Measurements from ENCODE around the gene CRTAC1. TPM values are rescaled to one million over a fixed set of nuclear protein-coding genes. Genes with fewer than 3 reads are reported as not detected.
"Not testable (repeated sequence)": the region's sequence is repeated elsewhere in the genome, so short reads cannot be mapped to it uniquely, and the experiment has no call there.

The CRTAC1 gene
- total and polyA plus RNA-seq, 12 donors: 0.22 to 12.4 (median 1.4) TPM

DNA sequence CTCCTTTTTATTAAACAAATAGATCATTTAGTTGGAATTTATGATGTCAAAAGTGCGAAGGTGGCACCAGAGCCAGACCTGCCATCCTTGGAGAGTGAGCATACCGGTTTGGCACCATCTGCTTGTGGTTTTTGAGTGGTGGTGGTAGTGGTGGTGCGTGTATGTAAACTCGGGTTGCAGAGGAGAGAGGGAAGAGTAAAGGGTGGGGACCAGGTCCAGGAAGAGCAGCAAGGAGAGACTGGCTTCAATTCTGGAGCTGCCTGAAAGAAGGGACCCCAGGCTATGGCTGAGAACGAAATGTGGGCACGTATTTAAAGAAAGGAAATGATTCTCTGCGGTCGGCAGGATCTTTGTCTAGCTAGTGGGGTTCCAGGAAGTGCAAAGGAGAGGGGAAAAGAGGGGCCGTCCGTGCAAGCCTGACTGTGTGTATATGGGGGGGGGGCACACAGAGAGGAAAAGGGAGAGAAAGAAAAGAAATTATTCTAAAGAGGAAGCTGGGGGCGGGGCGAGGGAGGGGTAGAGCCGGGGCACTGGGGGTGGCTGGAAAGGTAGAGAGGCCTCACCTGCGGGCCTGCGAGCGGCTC is 181.2 kb downstream of the CRTAC1 start:
- 8 to 10% methylated on average over 14 to 16 of the region's 16 CpGs for WGBS, 2 donors
- TF ChIP-seq, protein P1, sequence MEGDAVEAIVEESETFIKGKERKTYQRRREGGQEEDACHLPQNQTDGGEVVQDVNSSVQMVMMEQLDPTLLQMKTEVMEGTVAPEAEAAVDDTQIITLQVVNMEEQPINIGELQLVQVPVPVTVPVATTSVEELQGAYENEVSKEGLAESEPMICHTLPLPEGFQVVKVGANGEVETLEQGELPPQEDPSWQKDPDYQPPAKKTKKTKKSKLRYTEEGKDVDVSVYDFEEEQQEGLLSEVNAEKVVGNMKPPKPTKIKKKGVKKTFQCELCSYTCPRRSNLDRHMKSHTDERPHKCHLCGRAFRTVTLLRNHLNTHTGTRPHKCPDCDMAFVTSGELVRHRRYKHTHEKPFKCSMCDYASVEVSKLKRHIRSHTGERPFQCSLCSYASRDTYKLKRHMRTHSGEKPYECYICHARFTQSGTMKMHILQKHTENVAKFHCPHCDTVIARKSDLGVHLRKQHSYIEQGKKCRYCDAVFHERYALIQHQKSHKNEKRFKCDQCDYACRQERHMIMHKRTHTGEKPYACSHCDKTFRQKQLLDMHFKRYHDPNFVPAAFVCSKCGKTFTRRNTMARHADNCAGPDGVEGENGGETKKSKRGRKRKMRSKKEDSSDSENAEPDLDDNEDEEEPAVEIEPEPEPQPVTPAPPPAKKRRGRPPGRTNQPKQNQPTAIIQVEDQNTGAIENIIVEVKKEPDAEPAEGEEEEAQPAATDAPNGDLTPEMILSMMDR (IDR thresholded peaks at IDR 0.05): no peak
- no peaks in the 10 kb centered on the region for H3K9me3 ChIP-seq
- no peak overlapping the region for H3K27ac ChIP-seq
- H3K4me3 ChIP-seq: peak overlapping the region; percentile 32 to 60 (median 50)
- peaks cover 0 to 9% (median 5%) of the 10 kb centered on the region in 9 donors for H3K4me1 ChIP-seq
- ATAC-seq (peak in 1 of 8 donors; percentile 13), DNase-seq (no peak)
- H3K36me3 ChIP-seq: no peaks in the 10 kb centered on the region
- H3K27me3 ChIP-seq: peaks cover 4 to 73% (median 41%) of the 10 kb centered on the region in 7 donors
- intact Hi-C loops (cut with DNase I): no loop called here

DNA sequence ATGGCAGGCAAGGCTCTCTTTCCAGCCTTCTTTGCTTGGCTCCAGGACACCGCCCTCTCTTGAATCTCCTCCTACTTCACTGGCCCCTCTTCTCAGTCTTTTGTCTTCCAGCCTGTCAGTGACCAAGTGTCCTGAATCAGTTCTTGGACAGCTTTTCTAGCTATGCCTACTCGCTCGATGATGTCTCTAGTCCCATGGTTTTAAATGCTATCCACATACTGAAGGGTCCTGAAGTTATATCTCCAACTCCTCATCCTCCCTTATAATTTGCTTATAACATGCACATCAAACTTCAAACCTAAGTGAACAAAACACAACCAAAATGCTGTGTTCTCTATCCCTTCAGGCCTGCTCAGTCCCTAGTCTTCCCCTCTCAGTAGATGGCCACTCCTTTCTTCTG is 185.7 kb downstream of the CRTAC1 start:
- WGBS, 2 donors: 89 to 91% methylated on average over 3 of the region's 3 CpGs
- TF ChIP-seq, protein P1 (IDR thresholded peaks at IDR 0.05): no peak
- Histone ChIP-seq H3K4me1 (peaks cover 0 to 11% (median 7%) of the 10 kb centered on the region in 9 donors), H3K36me3 (no peaks in the 10 kb centered on the region), H3K27me3 (peaks cover 0 to 40% (median 3%) of the 10 kb centered on the region in 7 donors), H3K9me3 (no peaks in the 10 kb centered on the region), H3K27ac (no peak overlapping the region), H3K4me3 (no peak overlapping the region)
- ATAC-seq: no peak
- DNase-seq: no peak
- intact Hi-C loops (cut with DNase I): no loop called here

DNA sequence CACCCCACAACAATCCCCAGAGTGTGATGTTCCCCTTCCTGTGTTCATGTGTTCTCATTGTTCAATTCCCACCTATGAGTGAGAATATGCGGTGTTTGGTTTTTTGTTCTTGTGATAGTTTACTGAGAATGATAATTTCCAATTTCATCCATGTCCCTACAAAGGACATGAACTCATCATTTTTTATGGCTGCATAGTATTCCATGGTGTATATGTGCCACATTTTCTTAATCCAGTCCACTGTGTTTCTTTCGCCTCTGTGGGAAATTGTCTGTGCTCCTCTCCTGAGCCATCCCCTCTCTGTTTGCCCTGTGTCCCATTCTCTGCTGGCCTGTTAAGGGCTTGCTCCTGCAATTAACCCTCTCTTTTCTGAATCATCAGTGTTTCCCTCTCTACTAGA is 186.4 kb downstream of the CRTAC1 start:
- H3K27ac ChIP-seq; DNase-seq; ATAC-seq; intact Hi-C loops (cut with DNase I); H3K9me3 ChIP-seq; H3K36me3 ChIP-seq; H3K4me3 ChIP-seq: not testable (repeated sequence)
- Histone ChIP-seq H3K4me1 (peaks cover 0 to 14% (median 9%) of the 10 kb centered on the region in 9 donors), H3K27me3 (peaks cover 0 to 33% (median 3%) of the 10 kb centered on the region in 7 donors)
- WGBS, 2 donors: 80 to 91% methylated on average over 1 of the region's 2 CpGs

DNA sequence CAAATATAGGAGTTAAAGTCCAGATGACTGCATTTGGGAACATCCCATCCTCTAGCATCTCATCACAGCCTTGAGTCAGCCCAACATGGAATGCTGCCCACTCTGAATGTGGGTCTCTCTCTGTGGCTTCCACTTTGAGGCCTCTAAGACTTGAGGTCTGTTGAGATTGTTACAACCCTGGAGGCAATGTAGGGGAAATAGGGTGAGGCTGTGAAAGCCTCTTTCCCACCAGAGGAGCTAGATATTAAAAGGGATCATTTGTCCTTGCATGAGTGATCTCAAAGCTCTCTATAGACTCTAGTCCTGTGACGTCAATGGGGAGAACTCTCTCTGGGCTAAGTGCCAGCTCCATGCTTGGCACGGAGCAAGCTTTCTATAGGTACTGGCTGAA is 187.1 kb downstream of the CRTAC1 start:
- no peak overlapping the region for H3K4me3 ChIP-seq
- H3K36me3 ChIP-seq: no peaks in the 10 kb centered on the region
- 23 to 24% methylated on average over 2 of the region's 2 CpGs for WGBS, 2 donors
- DNase-seq: no peak
- peaks cover 0 to 14% (median 9%) of the 10 kb centered on the region in 9 donors for H3K4me1 ChIP-seq
- intact Hi-C loops (cut with DNase I): no loop called here
- TF ChIP-seq, protein P1 (IDR thresholded peaks at IDR 0.05): no peak
- no peak for ATAC-seq
- peaks cover 0 to 26% (median 0%) of the 10 kb centered on the region in 7 donors for H3K27me3 ChIP-seq
- no peaks in the 10 kb centered on the region for H3K9me3 ChIP-seq
- H3K27ac ChIP-seq: no peak overlapping the region

DNA sequence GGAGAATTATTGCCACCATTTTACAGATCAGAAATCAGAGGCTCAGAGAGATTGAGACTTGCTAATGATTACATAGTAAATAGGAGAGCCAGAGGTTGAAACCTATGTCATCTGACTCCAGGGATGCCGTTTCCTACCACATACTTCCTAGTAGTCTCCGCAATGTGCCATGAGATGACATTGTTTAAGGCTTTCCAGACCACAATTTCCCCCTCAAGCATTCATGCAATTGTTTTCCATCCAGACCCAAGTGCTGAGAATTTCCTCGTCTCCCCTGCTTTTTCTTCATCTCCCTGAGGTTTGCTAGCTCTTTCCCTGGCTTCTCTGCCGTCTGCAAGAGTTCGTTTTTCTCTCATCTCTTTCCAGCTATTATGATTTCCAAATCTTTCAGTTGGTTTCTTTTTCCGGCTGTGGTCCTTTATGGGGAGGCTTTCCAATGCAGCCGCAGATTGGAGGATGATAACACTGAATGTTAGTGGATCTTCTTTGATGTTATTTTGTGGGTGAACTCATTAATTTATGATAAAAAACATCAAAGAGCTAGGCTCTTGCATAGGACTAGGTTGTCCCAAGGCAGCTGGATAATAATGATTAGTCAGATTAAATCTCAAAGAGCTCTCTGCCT is 187.7 kb downstream of the CRTAC1 start:
- Histone ChIP-seq H3K4me3 (no peak overlapping the region), H3K36me3 (no peaks in the 10 kb centered on the region), H3K27ac (no peak overlapping the region), H3K9me3 (no peaks in the 10 kb centered on the region), H3K4me1 (peaks cover 0 to 14% (median 9%) of the 10 kb centered on the region in 9 donors), H3K27me3 (peaks cover 0 to 21% (median 0%) of the 10 kb centered on the region in 7 donors)
- ATAC-seq (no peak), DNase-seq (no peak)
- intact Hi-C loops (cut with DNase I): no loop called here
- 53 to 61% methylated on average over 7 of the region's 7 CpGs for WGBS, 2 donors
- TF ChIP-seq, protein P1 (IDR thresholded peaks at IDR 0.05): no peak

DNA sequence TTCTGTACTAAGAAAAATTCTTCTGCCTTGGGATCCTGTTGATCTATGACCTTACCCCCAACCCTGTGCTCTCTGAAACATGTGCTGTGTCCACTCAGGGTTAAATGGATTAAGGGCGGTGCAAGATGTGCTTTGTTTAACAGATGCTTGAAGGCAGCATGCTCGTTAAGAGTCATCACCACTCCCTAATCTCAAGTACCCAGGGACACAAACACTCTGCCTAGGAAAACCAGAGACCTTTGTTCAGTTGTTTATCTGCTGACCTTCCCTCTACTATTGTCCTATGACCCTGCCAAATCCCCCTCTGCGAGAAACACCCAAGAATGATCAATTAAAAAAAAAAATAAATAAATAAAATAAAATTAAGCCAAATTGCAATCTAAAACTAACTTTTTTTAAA is 188.3 kb downstream of the CRTAC1 start:
- H3K27ac ChIP-seq; DNase-seq; H3K36me3 ChIP-seq; ATAC-seq; H3K4me3 ChIP-seq; H3K9me3 ChIP-seq; intact Hi-C loops (cut with DNase I): not testable (repeated sequence)
- Histone ChIP-seq H3K27me3 (peaks cover 0 to 15% (median 0%) of the 10 kb centered on the region in 7 donors), H3K4me1 (peaks cover 0 to 14% (median 9%) of the 10 kb centered on the region in 9 donors)
- 29 to 62% methylated on average over 1 to 2 of the region's 3 CpGs for WGBS, 2 donors

DNA sequence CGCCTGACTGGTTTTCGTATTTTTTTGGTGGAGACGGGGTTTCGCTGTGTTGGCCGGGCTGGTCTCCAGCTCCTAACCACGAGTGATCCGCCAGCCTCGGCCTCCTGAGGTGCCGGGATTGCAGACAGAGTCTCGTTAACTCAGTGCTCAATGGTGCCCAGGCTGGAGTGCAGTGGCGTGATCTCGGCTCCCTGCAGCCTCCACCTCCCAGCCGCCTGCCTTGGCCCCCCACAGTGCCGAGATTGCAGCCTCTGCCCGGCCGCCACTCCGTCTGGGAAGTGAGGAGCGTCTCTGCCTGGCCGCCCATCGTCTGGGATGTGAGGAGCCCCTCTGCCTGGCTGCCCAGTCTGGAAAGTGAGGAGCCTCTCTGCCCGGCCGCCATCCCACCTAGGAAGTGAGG is 189.3 kb downstream of the CRTAC1 start:
- H3K36me3 ChIP-seq; H3K9me3 ChIP-seq; ATAC-seq; intact Hi-C loops (cut with DNase I); H3K27ac ChIP-seq; DNase-seq; H3K4me3 ChIP-seq: not testable (repeated sequence)
- Histone ChIP-seq H3K4me1 (peaks cover 0 to 14% (median 9%) of the 10 kb centered on the region in 9 donors), H3K27me3 (peaks cover 0 to 15% (median 0%) of the 10 kb centered on the region in 7 donors)
- 92 to 93% methylated on average over 12 to 16 of the region's 22 CpGs for WGBS, 2 donors
